NCI-H2227 (cell line): ENCODE measurements around the gene PNRC2.
"Not testable (repeated sequence)": the region's sequence is repeated elsewhere in the genome, so short reads cannot be mapped to it uniquely, and the experiment has no call there.

Experiments
- DNase-seq: peaks from one replicate; lab custom pipeline; 2025; ENCODE audit not compliant: unreplicated experiment; lab: John Stamatoyannopoulos, UW

Gene PNRC2

GRCh38 chr1:23987038-23987437 is 27.4 kb downstream of the PNRC2 start:
- DNase-seq, result not testable (repeated sequence)

- no peak for DNase-seq
Observed at GRCh38 chr1:23989263-23989662, 29.6 kb downstream of the PNRC2 start.

- not testable (repeated sequence) for DNase-seq
Observed at GRCh38 chr1:23992011-23992410, 32.4 kb downstream of the PNRC2 start.

GRCh38 chr1:23995431-23995837 is 35.8 kb downstream of the PNRC2 start:
- DNase-seq, result no peak

GRCh38 chr1:23996700-23997229 is 37.1 kb downstream of the PNRC2 start:
- no peak for DNase-seq

GRCh38 chr1:23997812-23998211 is 38.2 kb downstream of the PNRC2 start:
- DNase-seq, result no peak

- DNase-seq, result no peak
Observed at GRCh38 chr1:23999156-23999671, 39.6 kb downstream of the PNRC2 start.

GRCh38 chr1:24002695-24003094 is 43.1 kb downstream of the PNRC2 start:
- DNase-seq, result no peak

GRCh38 chr1:24003331-24003972 is 43.8 kb downstream of the PNRC2 start:
- no peak for DNase-seq

GRCh38 chr1:24004132-24004531 is 44.5 kb downstream of the PNRC2 start:
- no peak for DNase-seq

- DNase-seq, result no peak
Observed at GRCh38 chr1:24005163-24005562, 45.5 kb downstream of the PNRC2 start.

- DNase-seq, result no peak
Observed at GRCh38 chr1:24007079-24007478, 47.5 kb downstream of the PNRC2 start.

- not testable (repeated sequence) for DNase-seq
Observed at GRCh38 chr1:24008574-24009184, 49.1 kb downstream of the PNRC2 start.

GRCh38 chr1:24009406-24009805 is 49.8 kb downstream of the PNRC2 start:
- no peak for DNase-seq

- DNase-seq, result no peak
Observed at GRCh38 chr1:24010650-24011049, 51.0 kb downstream of the PNRC2 start.

- not testable (repeated sequence) for DNase-seq
Observed at GRCh38 chr1:24012878-24013277, 53.2 kb downstream of the PNRC2 start.
